Lower leg skin (tissue), 4 donors: ENCODE data around the gene ASTN1. TPM values are rescaled to one million over a fixed set of nuclear protein-coding genes. Genes with fewer than 3 reads are reported as not detected.

Experiments used
- DNase-seq, 2 donors: peaks; one replicate each; pipeline ENCODE4 v3.0.0-alpha.2; 2019; ENCODE audit warnings: low spot score in 2 of 2
- H3K4me3 ChIP-seq: fragments of 200-600 bp; sonication (generic); 2 replicates; pipeline ENCODE4 v1.5.1; 2017; ENCODE audit warnings: mild to moderate bottlenecking, low read depth; ENCODE audit not compliant: poor library complexity, severe bottlenecking
- POLR2A ChIP-seq, 2 donors: fragments of 450-650 bp; IDR thresholded peaks; one replicate each; pipeline ENCODE4 v1.6.1; 2016 to 2017; ENCODE audit warnings: antibody characterized with exemption in 2 of 2, mild to moderate bottlenecking in 1 of 2, moderate library complexity in 1 of 2
- WGBS, 2 donors: methylation state at CpG; one replicate each; pipeline ENCODE4 v1.1.5; 2018; 5-methylcytosine and 5-hydroxymethylcytosine counted together
- intact Hi-C: fragments of 100-400 bp; cut with DNase I; formaldehyde crosslinking; loops from one replicate; pipeline ENCODE4 v1.15.0; 2023; ENCODE audit warnings: low total_unique reads
- total RNA-seq, 4 donors: library from RNA; depleted of rRNA; stranded (reverse); fragments of >200 nt; gene quantifications; one replicate each; pipeline ENCODE4 v1.1.0, GENCODE V29; 2016
- TF ChIP-seq, protein P1 (sequence below), 3 donors: fragments of 450-650 bp; IDR thresholded peaks; one replicate each; pipeline ENCODE4 v1.5.1; 2016; ENCODE audit warnings: antibody characterized with exemption in 3 of 3, mild to moderate bottlenecking in 3 of 3, moderate library complexity in 2 of 3

ASTN1 gene
- total RNA-seq, 4 donors from 2014 or later = 0.10 to 0.26 TPM; not detected in 2

- DNase-seq = no peak
- WGBS, 2 donors = 53 to 86% methylated on average over 2 of the region's 2 CpGs
- TF ChIP-seq POLR2A (IDR thresholded peaks at IDR 0.05) = no peak
- TF ChIP-seq, protein P1, sequence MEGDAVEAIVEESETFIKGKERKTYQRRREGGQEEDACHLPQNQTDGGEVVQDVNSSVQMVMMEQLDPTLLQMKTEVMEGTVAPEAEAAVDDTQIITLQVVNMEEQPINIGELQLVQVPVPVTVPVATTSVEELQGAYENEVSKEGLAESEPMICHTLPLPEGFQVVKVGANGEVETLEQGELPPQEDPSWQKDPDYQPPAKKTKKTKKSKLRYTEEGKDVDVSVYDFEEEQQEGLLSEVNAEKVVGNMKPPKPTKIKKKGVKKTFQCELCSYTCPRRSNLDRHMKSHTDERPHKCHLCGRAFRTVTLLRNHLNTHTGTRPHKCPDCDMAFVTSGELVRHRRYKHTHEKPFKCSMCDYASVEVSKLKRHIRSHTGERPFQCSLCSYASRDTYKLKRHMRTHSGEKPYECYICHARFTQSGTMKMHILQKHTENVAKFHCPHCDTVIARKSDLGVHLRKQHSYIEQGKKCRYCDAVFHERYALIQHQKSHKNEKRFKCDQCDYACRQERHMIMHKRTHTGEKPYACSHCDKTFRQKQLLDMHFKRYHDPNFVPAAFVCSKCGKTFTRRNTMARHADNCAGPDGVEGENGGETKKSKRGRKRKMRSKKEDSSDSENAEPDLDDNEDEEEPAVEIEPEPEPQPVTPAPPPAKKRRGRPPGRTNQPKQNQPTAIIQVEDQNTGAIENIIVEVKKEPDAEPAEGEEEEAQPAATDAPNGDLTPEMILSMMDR (IDR thresholded peaks at IDR 0.05) = no peak
- intact Hi-C loops = no loop called here
- H3K4me3 ChIP-seq = no peak overlapping the region
These were observed 152.1 kb downstream of the ASTN1 start for GRCh38 chr1:177012342-177012925.

GRCh38 chr1:177011508-177011907 lies 153.0 kb downstream of the ASTN1 start:
- TF ChIP-seq, protein P1 (IDR thresholded peaks at IDR 0.05) = no peak
- no peak for TF ChIP-seq POLR2A (IDR thresholded peaks at IDR 0.05)
- 100% methylated on average over 1 of the region's 1 CpG for WGBS, 2 donors
- intact Hi-C loops = no loop called here
- no peak overlapping the region for H3K4me3 ChIP-seq
- DNase-seq = no peak

DNA sequence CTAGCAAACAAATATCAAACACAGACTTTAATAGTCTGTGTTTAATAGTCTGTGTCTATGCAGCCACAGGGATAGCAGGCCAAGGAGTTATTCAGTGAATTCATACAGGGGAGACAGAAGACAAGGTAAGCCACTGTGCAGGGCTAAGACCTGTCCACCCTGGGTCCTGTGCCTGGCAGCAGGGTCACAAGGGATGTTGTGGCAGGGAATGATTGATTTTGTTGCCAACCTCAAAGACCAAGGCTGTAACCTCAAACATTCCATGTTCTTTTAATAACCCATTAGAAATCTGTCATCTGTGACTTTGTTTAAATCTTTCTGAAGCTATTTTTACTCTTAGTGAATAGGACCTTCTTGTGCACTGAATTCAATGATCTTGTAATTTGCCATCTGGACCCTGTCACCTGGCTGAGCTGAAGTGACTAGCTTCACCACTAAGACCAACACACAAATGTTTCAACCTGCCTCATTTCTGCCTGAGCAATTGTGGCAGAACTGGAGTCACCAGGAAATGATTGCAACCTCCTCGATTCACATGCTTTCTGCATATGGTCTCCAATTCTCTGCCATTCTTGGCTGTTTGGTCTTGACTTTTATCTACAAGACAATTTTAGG lies 154.2 kb downstream of the ASTN1 start:
- 71 to 73% methylated on average over 1 of the region's 1 CpG for WGBS, 2 donors
- intact Hi-C loops = no loop called here
- DNase-seq = no peak
- no peak overlapping the region for H3K4me3 ChIP-seq
- TF ChIP-seq, protein P1 (IDR thresholded peaks at IDR 0.05) = no peak
- TF ChIP-seq POLR2A (IDR thresholded peaks at IDR 0.05) = no peak

DNA sequence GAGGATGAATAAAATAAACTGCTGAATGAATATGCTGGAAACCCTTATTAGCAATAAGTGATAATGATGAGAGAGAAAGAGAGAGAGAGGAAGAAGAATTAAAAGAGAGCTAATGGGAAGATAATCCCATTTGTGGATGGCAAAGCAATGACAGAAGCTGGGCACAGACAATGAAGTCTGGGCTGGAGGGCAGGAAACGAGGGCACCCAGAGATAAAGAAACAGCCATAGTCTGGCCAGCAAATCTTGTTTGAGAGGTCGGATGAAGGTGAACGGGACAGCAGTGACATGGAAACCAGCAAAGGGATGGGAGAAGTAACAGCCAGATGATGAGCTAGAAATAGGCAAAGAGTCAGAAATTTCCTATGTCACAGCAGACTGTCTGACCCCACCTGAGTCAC lies 155.9 kb downstream of the ASTN1 start:
- H3K4me3 ChIP-seq = no peak overlapping the region
- 74 to 84% methylated on average over 3 of the region's 3 CpGs for WGBS, 2 donors
- TF ChIP-seq POLR2A (IDR thresholded peaks at IDR 0.05) = no peak
- TF ChIP-seq, protein P1 (IDR thresholded peaks at IDR 0.05) = no peak
- DNase-seq = no peak
- intact Hi-C loops = no loop called here

- WGBS, 2 donors = 58 to 74% methylated on average over 8 of the region's 8 CpGs
- H3K4me3 ChIP-seq = no peak overlapping the region
- intact Hi-C loops = no loop called here
- no peak for DNase-seq
- TF ChIP-seq POLR2A (IDR thresholded peaks at IDR 0.05) = no peak
- TF ChIP-seq, protein P1 (IDR thresholded peaks at IDR 0.05) = no peak
These were observed 156.9 kb downstream of the ASTN1 start for GRCh38 chr1:177007437-177008161.
